ENCODE results near the gene DDA1. TPM values are rescaled to one million over a fixed set of nuclear protein-coding genes. Genes with fewer than 3 reads are reported as not detected.

The DDA1 gene
- 10.2 and 39.6 TPM in 2 replicates for total RNA-seq

GRCh38 chr19:17309198-17309964 is at the start of gene DDA1:
DDA1 (plus strand) TSS chr19:17309563; CDS start chr19:17309655, 92 bp downstream.

GRCh38 chr19:17264641-17264979 is 44.8 kb upstream of the DDA1 start, which contains the start of gene USHBP1:
USHBP1 (minus strand) TSS chr19:17264745; CDS start chr19:17264299, 446 bp downstream.

GRCh38 chr19:17266975-17267788 is 42.2 kb upstream of the DDA1 start, which contains the start of gene BABAM1:
BABAM1 (plus strand) TSS chr19:17267443; CDS start chr19:17268807, 1,364 bp downstream.

GRCh38 chr19:17281391-17282304 is 27.7 kb upstream of the DDA1 start, which contains the start of gene ANKLE1:
ANKLE1 (plus strand) TSS chr19:17281901; CDS start chr19:17281921, 20 bp downstream.

GRCh38 chr19:17303167-17303939 is 6.0 kb upstream of the DDA1 start, which contains the start of gene ABHD8:
ABHD8 (minus strand) TSS chr19:17303425; CDS start chr19:17301616, 1,809 bp downstream.

GRCh38 chr19:17305517-17306284 is 3.7 kb upstream of the DDA1 start, which contains the start of gene MRPL34:
MRPL34 (plus strand) TSS chr19:17305872; CDS start chr19:17305893, 21 bp downstream.

GRCh38 chr19:17334414-17335409 is 25.3 kb downstream of the DDA1 start, which contains the start of gene ANO8:
ANO8 (minus strand) TSS chr19:17334855; CDS start chr19:17334670, 185 bp downstream.

GRCh38 chr19:17336872-17337674 is 27.7 kb downstream of the DDA1 start, which contains the start of gene GTPBP3:
GTPBP3 (plus strand) TSS chr19:17337553; CDS start chr19:17337612, 59 bp downstream.

Other genes with a start within 250 kb of the DDA1 start
- 2.3 and 3.1 TPM in 2 replicates for gene HAUS8, start 234.1 kb upstream of the DDA1 start, total RNA-seq
- 90.2 and 122 TPM in 2 replicates for gene MYO9B, start 233.8 kb upstream of the DDA1 start, total RNA-seq
- 19.1 and 25.5 TPM in 2 replicates for gene USE1, start 94.2 kb upstream of the DDA1 start, total RNA-seq
- 5.4 and 7.1 TPM in 2 replicates for gene OCEL1, start 83.3 kb upstream of the DDA1 start, total RNA-seq
- 66.0 and 74.2 TPM in 2 replicates for gene NR2F6, start 63.6 kb upstream of the DDA1 start, total RNA-seq
- gene USHBP1, start 44.8 kb upstream of the DDA1 start, total RNA-seq = under 0.01 TPM in 1 of 2 replicates, not detected in the other
- 77.3 and 127 TPM in 2 replicates for gene BABAM1, start 42.1 kb upstream of the DDA1 start, total RNA-seq
- 0.39 and 0.65 TPM in 2 replicates for gene ANKLE1, start 27.7 kb upstream of the DDA1 start, total RNA-seq
- 10.2 and 23.6 TPM in 2 replicates for gene ABHD8, start 6.1 kb upstream of the DDA1 start, total RNA-seq
- 29.8 and 50.3 TPM in 2 replicates for gene MRPL34, start 3.7 kb upstream of the DDA1 start, total RNA-seq
- 3.9 and 5.0 TPM in 2 replicates for gene ANO8, start 25.3 kb downstream of the DDA1 start, total RNA-seq
- 20.0 and 34.2 TPM in 2 replicates for gene GTPBP3, start 28.0 kb downstream of the DDA1 start, total RNA-seq
- not detected in 2 replicates for gene PLVAP, start 67.8 kb downstream of the DDA1 start, total RNA-seq
- gene CCDC194, start 84.6 kb downstream of the DDA1 start, total RNA-seq = not detected in 2 replicates
- gene BST2, start 96.1 kb downstream of the DDA1 start, total RNA-seq = 0.39 TPM in 1 of 2 replicates, not detected in the other
- 47.9 and 72.9 TPM in 2 replicates for gene MVB12A, start 110.5 kb downstream of the DDA1 start, total RNA-seq
- gene TMEM221, start 139.1 kb downstream of the DDA1 start, total RNA-seq = not detected in 2 replicates
- gene NXNL1, start 151.4 kb downstream of the DDA1 start, total RNA-seq = not detected in 2 replicates
- 21.7 and 25.9 TPM in 2 replicates for gene SLC27A1, start 161.0 kb downstream of the DDA1 start, total RNA-seq
- 99.3 and 118 TPM in 2 replicates for gene PGLS, start 202.1 kb downstream of the DDA1 start, total RNA-seq
- 57.7 and 155 TPM in 2 replicates for gene COLGALT1, start 246.1 kb downstream of the DDA1 start, total RNA-seq